GM12872 (cell line): ENCODE results near the gene ALDH5A1.

Source experiments
- TF ChIP-seq, protein P1 (sequence below): IDR thresholded peaks from 3 replicates; pipeline ENCODE4 v1.5.1; 2011; ENCODE audit warnings: low read depth, mild to moderate bottlenecking, low read length, moderate library complexity; ENCODE audit not compliant: insufficient read depth

Gene ALDH5A1

DNA sequence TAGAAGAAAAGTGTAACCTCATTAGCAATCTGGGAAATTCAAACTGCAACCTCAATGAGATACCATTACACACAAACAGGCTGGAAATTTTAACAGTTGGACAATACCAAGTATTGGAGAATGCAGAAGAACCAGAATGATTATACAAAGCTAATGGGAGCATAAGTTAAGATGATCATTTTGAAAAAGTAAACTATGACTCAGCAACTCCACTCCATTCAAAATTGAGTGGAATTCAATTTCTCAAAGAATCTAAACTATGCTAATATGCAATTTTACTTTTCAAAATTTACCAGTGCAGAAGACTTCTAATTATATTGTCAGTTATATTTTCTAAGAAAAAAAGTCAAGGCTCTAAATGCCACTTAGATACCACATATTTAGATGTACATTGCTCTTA lies 22.6 kb upstream of the ALDH5A1 start:
- TF ChIP-seq, protein P1, sequence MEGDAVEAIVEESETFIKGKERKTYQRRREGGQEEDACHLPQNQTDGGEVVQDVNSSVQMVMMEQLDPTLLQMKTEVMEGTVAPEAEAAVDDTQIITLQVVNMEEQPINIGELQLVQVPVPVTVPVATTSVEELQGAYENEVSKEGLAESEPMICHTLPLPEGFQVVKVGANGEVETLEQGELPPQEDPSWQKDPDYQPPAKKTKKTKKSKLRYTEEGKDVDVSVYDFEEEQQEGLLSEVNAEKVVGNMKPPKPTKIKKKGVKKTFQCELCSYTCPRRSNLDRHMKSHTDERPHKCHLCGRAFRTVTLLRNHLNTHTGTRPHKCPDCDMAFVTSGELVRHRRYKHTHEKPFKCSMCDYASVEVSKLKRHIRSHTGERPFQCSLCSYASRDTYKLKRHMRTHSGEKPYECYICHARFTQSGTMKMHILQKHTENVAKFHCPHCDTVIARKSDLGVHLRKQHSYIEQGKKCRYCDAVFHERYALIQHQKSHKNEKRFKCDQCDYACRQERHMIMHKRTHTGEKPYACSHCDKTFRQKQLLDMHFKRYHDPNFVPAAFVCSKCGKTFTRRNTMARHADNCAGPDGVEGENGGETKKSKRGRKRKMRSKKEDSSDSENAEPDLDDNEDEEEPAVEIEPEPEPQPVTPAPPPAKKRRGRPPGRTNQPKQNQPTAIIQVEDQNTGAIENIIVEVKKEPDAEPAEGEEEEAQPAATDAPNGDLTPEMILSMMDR, result no peak

DNA sequence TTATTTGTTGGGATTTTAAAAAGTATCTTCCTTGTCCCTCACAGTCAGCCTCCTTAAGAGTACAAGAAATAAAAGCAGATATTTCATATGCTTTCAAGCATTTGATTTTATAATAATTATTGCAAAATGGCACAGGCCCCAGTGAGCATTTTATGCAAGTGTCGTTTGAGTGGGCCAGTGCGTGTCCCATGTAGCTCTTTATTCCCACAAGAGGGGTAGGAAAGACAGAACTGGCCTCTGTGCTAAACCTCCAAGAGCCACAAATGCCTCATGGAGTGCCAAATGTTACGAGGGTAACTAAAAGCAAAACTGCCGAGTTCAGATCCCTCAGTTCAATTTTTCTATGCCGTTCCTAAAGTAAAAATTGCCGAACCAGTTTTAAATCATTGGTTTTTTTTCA lies 18.1 kb upstream of the ALDH5A1 start:
- TF ChIP-seq, protein P1, result no peak

DNA sequence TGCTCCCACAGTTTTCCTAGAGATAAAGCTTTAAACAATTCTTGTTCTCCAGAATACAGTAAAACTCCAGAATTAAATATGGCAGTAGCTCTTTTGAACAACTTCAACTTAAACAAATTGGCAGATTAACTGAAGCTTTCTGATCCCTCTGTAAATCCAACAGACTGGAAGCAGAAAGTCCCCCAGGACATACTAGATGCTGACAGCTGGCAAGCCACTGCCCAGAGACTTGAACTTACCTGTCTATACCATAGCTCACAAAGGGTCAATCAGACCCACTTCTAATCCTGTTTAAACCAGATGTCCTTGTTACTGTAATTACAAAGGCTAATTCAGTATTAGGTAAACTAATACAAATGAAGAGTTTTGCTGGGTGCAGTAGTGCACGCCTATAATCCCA lies 17.7 kb upstream of the ALDH5A1 start:
- TF ChIP-seq, protein P1, result no peak

DNA sequence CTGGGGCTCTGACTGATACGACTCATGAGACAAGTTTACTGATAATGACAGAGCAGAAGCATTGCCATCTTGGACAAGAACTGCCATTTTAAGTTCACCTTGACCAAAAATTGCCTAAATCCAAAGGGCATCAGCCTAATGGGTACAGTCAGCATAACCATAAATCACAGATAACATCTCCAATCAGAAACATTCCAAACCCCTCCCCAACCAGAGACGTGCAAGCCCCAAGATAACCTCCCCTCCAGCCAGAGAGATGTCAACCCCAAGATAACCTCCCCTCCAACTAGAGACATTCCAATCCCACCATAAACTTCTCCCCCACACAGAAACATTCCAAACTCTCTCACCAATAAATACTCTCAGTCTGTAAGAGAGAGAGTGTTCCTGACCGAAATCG lies 15.9 kb upstream of the ALDH5A1 start:
- TF ChIP-seq, protein P1, result no peak

DNA sequence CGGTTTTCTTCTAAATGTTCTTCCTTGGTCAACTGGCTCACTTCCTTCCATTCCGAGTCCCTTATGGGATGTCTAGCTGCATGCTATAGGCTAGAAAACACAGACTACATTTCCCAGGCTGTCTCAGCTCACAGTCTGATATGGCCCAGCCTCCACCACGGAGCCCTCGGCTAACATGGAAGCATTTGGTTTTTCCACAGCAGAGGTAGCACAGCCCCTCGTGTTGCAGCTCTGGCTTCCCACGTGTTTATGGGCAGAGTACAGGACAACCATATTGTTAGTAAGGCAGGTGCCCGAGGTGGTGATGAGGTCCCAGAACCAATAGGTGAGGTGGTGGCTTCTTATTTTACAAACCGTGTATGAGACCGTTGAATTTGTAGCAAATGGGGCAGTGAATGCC lies 14.1 kb upstream of the ALDH5A1 start:
- TF ChIP-seq, protein P1, result no peak

DNA sequence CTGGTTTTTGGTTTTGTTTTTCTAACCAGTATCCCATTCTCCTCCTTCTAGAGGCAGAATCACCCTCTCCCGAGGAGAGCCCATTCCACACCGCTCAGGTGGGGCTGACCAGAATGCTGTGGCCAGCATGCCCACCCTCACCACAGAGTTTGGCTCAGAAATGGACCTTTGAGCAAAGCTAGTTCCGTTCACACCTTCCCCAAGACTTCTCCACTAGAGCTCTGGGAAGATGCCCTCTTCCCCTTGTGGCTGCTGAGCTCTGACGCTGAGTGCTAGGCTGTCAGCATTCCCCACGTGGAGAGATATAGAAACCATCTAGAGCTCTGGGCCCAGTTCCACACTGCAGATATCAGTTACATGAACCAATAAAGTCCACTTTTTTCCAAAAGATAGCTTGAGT lies 13.3 kb upstream of the ALDH5A1 start:
- TF ChIP-seq, protein P1, result no peak

DNA sequence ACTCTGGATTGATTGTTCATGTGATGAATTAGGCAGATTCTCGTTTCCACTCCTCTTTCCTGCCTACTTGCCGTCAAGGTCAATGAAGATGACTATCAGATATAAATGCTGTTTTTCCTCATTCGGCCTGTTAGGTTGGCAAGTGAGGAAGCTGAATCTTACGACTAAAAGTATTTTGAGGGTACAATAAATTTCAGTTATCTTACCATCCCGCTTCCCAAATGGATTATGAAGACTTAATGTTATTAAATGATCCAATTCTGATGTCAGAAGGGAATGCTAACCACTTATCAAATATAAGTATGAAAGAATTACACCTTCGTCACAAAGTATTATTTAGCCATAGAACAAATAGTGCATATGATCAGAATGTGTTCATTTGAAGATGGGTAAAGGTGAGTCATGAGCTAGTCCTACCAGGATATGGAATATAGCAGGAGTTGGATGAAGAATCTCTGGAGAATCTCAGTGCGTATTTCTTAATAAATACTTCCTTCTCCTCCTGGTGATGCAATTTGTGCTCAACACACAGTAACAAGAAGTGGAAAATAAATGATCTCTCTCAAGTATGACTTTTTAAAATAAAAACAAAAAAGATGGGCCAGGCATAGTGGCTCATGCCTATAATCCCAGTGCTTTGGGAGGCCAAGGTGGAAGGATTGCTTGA lies 10.0 kb upstream of the ALDH5A1 start:
- TF ChIP-seq, protein P1, result no peak
